Subcutaneous adipose tissue (tissue), 4 donors: ENCODE results near the gene RSL24D1. TPM values are rescaled to one million over a fixed set of nuclear protein-coding genes. Genes with fewer than 3 reads are reported as not detected.

Experiments
- total RNA-seq, 4 donors: library from RNA; depleted of rRNA; stranded (reverse); fragments of >200 nt; gene quantifications; one replicate each; pipeline ENCODE4 v1.1.0, GENCODE V29; 2016
- TF ChIP-seq, protein P1 (sequence below): fragments of 450-650 bp; IDR thresholded peaks from one replicate; pipeline ENCODE4 v1.5.1; 2016; ENCODE audit warnings: low read depth, mild to moderate bottlenecking, control low read depth, antibody characterized with exemption, moderate library complexity

The RSL24D1 gene
- total RNA-seq, 4 donors from 2014 or later: 53.3 to 101 (median 74.3) TPM

DNA sequence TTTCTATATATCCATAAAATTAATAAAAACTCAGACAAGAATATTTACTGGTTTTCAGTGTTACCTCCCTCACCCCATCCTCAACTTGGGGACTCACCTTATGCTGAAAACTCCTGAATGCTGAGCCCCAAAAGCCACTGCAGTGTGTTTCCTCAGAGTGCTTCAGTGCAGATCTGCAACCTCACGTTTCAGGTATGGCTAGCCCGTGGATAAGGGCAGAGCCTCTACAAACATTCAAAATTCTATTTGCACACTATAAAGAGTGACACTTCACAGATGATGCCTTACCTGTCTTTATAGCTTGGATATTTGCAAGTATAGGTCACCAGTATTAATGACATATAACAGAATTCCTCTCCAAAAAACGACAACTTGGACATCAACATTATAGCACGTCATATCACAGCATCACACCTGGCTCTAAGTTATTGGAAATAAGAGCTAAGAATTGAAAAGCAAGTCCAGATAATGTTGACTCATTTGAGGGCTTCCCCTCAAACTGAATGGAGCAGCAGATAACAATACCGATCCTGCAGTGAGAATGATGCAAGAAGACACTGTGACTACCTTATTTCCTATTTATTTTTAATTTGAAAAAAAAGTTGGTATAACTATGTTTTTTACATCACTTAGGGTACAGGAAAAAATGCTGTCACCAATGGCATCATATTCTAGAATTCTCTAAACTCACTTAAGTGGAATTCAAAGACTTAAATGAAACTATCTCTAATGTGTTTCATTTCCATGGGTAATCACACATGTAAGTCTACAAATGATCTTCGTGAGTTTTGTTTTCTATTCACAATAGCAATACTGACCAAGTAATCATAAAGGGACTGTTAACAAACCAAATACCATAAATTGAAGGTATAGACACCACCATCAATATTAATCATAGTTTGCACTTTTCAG, 40.7 kb upstream of the RSL24D1 start:
- TF ChIP-seq, protein P1, sequence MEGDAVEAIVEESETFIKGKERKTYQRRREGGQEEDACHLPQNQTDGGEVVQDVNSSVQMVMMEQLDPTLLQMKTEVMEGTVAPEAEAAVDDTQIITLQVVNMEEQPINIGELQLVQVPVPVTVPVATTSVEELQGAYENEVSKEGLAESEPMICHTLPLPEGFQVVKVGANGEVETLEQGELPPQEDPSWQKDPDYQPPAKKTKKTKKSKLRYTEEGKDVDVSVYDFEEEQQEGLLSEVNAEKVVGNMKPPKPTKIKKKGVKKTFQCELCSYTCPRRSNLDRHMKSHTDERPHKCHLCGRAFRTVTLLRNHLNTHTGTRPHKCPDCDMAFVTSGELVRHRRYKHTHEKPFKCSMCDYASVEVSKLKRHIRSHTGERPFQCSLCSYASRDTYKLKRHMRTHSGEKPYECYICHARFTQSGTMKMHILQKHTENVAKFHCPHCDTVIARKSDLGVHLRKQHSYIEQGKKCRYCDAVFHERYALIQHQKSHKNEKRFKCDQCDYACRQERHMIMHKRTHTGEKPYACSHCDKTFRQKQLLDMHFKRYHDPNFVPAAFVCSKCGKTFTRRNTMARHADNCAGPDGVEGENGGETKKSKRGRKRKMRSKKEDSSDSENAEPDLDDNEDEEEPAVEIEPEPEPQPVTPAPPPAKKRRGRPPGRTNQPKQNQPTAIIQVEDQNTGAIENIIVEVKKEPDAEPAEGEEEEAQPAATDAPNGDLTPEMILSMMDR: no peak

DNA sequence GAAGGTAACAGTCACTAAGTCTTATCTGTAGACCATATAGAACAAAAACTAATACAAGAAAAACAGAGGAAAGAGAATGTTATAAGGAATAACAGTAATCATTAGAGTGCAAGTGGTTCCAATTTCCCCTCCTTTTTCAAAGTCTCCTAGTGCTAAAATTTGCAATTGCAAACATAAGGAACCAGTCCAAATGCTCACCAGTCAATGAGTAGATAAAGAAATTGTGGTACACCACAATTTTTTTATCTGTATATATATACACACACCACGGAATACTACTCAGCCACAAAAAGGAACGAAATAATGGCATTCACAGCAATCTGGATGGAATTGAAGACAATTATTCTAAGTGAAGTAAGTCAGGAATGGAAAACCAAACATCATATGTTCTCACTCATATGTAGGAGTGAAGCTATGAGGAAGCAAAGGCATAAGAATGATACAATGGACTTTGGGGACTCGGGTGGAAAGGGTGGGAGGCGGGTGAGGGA, 38.9 kb upstream of the RSL24D1 start:
- TF ChIP-seq, protein P1: no peak

DNA sequence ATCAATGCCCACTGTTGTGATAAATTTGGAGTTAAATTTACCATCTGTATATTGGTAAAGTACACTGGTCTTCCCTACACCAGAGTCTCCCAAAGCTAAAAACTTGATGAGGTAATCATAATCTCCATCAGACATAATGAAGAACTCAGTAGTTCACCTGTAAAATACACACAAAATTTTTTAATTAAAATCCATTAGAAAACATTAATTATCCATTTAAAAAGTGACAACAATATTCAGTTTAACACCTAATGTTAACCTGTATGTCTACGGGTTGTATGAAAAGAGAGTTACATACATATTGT, 38.0 kb upstream of the RSL24D1 start:
- TF ChIP-seq, protein P1: no peak

DNA sequence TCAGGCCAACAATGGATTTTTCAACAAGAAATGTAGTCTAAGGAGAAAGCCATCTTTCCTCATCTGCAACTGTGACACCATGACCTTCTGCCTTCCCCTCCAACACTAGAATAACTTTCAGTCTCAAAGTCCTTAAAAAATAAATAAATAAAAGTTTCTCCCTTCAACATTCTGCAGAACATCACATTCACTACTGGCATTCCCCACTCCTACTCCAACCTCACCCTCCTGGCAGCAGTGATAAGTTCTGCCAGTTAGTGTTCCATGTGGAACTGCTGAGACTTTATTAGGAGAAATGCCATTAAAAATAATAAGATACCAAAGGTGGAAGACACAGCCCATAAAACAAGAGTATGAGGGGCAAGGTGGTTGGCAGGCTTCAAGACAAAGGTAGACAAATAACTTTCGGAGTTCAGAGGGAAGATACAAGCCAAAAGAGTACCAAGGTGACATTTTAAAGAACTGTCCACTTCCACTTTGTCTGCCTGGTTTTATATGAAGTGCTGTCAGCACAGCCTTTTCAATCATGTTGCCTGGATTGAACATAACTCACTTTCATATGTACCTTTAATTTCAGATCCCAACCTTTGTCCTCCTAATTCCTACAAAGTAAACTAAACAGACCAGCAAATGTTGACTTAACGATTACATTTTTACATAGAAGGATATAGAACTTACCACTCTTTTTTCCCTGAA, 37.5 kb upstream of the RSL24D1 start:
- TF ChIP-seq, protein P1: no peak

DNA sequence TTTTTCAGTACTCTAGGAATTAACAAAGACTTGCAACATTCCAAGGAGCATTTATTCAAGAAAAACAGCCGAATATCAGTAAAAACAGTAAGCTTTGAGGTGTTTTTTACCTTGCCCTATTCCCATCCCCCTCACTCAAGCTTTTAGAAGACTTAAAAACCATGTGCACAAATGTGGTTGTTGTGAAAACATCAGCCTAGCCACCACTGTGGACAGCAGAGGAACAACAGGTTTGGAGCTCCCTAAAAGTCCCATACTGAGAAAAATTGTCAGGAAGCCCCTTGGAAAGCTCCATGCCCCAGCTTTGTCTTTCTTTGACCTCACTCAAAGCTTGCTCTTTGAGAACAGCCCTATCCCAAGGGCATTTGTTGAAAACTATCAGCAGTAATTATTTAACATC, 34.7 kb upstream of the RSL24D1 start:
- TF ChIP-seq, protein P1: no peak

DNA sequence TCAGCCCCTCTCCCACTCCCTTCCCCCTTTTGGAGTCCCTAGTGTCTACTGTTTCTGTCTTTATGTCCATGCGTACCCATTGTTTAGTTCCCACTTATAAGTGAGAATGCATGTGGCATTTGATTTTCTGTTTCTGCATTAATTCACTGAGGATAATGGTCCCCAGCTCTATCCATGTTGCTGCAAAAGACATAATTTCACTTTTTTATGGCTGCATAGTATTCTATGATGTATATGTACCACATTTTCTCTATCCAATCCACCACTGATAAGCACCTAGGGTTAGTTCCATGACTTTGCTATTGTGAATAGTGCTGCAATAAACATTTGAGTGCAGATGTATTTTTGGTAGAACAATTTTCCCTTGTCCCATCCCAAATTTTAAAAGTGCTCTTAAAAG, 34.2 kb upstream of the RSL24D1 start:
- TF ChIP-seq, protein P1: no peak

DNA sequence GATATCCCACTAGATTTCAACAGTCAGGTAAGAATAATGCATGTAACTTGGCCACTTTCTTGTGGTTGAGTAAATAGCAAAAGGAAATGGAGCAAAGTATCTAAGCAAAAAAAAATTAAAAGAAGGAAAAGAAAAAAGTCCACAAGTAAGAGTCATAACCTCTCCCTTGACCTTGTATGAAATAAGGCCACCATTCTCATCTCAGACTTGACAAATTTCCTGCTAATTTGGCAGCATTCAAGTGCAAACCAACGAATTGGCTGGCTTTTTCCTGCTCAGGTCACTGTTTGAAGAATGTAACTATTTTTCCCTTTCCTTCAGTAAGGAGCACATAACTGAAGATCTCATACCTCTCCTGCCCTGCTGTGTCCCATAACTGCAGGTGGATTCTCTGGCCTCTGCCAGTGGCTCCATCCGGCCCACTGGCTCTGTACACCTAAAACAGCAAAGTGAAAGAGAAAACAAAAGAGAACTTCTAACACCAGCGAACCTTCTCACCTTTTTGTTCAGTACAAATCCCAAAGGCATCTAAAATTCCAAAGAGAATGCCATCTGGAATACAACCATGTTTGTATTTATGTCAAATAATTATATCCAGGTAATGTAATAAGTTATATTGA, 33.4 kb upstream of the RSL24D1 start:
- TF ChIP-seq, protein P1: no peak
